ENCODE results near the gene ARHGAP31. TPM values are rescaled to one million over a fixed set of nuclear protein-coding genes. Genes with fewer than 3 reads are reported as not detected.
A peak's percentile ranks its signal among the peaks of the same experiment; 100 is the strongest.

ARHGAP31 gene
- total and polyA plus RNA-seq, 2 experiments from 2014 or later = 1.2 to 4.3 TPM

DNA sequence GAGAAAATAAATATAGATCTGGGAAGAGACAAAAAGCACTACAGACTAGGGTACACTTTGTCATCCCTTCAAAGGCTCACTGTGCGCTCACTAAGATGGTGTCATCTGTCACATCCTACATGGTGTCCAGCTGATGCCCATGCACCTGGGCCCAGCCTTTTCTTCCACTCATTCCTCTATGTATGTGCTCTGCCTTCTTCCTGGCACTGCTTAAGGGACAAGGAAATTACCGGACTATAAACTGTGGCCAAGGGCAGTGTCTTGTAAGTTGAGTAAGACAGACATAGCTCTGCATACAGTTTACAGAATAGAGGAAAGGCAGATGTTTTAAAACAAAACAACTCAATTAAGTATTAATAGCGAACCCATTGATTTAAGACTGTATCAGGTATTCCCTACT lies 52.9 kb downstream of the ARHGAP31 start:
- Histone ChIP-seq H3K4me3 (no peak overlapping the region), H4K20me1 (replicated peaks; ENCODE audit: insufficient read depth) (no peaks in the 10 kb centered on the region), H3F3A (replicated peaks; ENCODE audit: low read depth) (no peaks in the 10 kb centered on the region), H2AFZ (no peak overlapping the region), H3K9me2 (ENCODE audit: insufficient read depth) (peaks cover 6% of the 10 kb centered on the region; the same call in 1 of the 2 replicates), H3K4me1 (ENCODE audit: insufficient read depth) (peaks cover 42% of the 10 kb centered on the region), H3K79me2 (replicated peaks; ENCODE audit: insufficient read depth) (no peaks in the 10 kb centered on the region), H3K4me2 (no peak overlapping the region), H3K36me3 (ENCODE audit: insufficient read depth) (no peaks in the 10 kb centered on the region), H3K27ac (ENCODE audit: low read depth) (no peak overlapping the region), H3K27me3 (ENCODE audit: insufficient read depth) (no peaks in the 10 kb centered on the region)
- Mint-ChIP-seq H3K4me3 (no peak overlapping the region), H3K36me3 (ENCODE audit: low read depth) (peaks cover 15% of the 10 kb centered on the region), H3K9me3 (peaks cover 15% of the 10 kb centered on the region), H3K27ac (no peak overlapping the region), H3K4me1 (peaks cover 67% of the 10 kb centered on the region), H3K27me3 (ENCODE audit: insufficient read depth, low read depth, poor library complexity) (peaks cover 2% of the 10 kb centered on the region)
- TF ChIP-seq POLR2AphosphoS5 (IDR thresholded peaks at IDR 0.05; ENCODE audit: low read depth) (no peak), EZH2 (IDR thresholded peaks at IDR 0.05; ENCODE audit: low read depth, unreplicated experiment) (no peak), STAT1 (IDR thresholded peaks at IDR 0.05; ENCODE audit: unreplicated experiment) (no peak), REST (IDR thresholded peaks at IDR 0.05; ENCODE audit: unreplicated experiment) (no peak)
- DNase-seq (ENCODE audit: low spot score) (no peak), ATAC-seq (no peak)

DNA sequence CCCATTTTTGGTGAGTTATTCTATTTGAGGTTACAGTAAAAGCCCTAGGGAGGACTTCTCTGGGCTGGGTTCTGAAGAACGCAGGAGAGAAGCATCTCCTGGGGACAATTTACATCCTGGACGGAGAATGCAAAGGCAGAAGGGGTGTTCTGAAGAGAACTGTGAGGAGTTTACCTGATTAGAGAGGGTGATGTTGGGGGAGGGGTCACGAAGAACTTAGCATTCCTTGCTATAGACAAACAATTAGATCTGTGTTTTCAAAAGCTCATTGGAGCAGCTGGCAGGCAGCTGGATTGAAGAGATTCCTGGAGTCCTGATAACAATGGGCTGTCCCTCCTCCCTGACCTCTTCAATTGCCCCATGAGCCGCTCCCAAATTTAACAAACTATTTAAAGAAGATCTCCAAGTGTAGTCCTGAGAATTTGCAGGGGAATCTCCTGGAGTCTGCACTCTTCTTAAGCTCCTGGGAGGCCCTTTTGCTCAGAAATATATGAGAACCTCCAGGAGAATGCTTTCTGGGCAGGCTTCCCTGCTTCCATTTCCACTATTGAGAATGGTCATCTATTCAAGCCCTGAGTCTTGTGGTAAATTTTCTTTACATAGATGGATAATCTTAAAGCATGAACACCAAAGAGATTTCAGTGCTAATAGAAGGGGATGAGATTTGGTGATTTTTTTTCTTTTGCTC lies 55.3 kb downstream of the ARHGAP31 start:
- Histone ChIP-seq H3F3A (replicated peaks; ENCODE audit: low read depth) (no peaks in the 10 kb centered on the region), H3K27ac (ENCODE audit: low read depth) (peak overlapping the region; percentile 98), H3K27me3 (ENCODE audit: insufficient read depth) (no peaks in the 10 kb centered on the region), H3K4me1 (ENCODE audit: insufficient read depth) (peaks cover 59% of the 10 kb centered on the region), H4K20me1 (replicated peaks; ENCODE audit: insufficient read depth) (no peaks in the 10 kb centered on the region), H3K4me2 (peak overlapping the region; percentile 64), H3K79me2 (replicated peaks; ENCODE audit: insufficient read depth) (no peaks in the 10 kb centered on the region), H3K36me3 (ENCODE audit: insufficient read depth) (no peaks in the 10 kb centered on the region), H3K9me2 (ENCODE audit: insufficient read depth) (no peaks in the 10 kb centered on the region; the same call in 1 of the 2 replicates), H3K4me3 (peak overlapping the region; percentile 34), H2AFZ (no peak overlapping the region)
- peaks cover 71% of the 10 kb centered on the region for H3K4me1 Mint-ChIP-seq
- H3K4me3 Mint-ChIP-seq = peak overlapping the region; percentile 63
- peaks cover 15% of the 10 kb centered on the region for H3K36me3 Mint-ChIP-seq (ENCODE audit: low read depth)
- H3K9me3 Mint-ChIP-seq = peaks cover 15% of the 10 kb centered on the region
- peak; percentile 84 for ATAC-seq
- peak overlapping the region; percentile 95 for H3K27ac Mint-ChIP-seq
- H3K27me3 Mint-ChIP-seq (ENCODE audit: insufficient read depth, low read depth, poor library complexity) = peaks cover 3% of the 10 kb centered on the region
- peak; percentile 97 for DNase-seq (ENCODE audit: low spot score)
- TF ChIP-seq JUNB (IDR thresholded peaks at IDR 0.05; ENCODE audit: unreplicated experiment) (no peak), CREB1 (CRISPR knock-in tag; IDR thresholded peaks at IDR 0.05; ENCODE audit: low read depth) (peak; percentile 27; the same call in 1 of the 2 replicates), POLR2AphosphoS5 (IDR thresholded peaks at IDR 0.05; ENCODE audit: low read depth) (peak; percentile 19; the same call in 1 of the 2 replicates), ZNF462 (CRISPR knock-in tag; IDR thresholded peaks at IDR 0.05) (peak; percentile 81), NANOG (IDR thresholded peaks at IDR 0.05; ENCODE audit: borderline replicate concordance) (peak; percentile 78), STAT1 (IDR thresholded peaks at IDR 0.05; ENCODE audit: unreplicated experiment) (no peak)

Data from GM23338 (cell line).